ENCODE measurements around the gene TRMT6.

GRCh38 chr20:5933802-5934436, 16.4 kb downstream of the TRMT6 start:
- TF ChIP-seq, protein P1, sequence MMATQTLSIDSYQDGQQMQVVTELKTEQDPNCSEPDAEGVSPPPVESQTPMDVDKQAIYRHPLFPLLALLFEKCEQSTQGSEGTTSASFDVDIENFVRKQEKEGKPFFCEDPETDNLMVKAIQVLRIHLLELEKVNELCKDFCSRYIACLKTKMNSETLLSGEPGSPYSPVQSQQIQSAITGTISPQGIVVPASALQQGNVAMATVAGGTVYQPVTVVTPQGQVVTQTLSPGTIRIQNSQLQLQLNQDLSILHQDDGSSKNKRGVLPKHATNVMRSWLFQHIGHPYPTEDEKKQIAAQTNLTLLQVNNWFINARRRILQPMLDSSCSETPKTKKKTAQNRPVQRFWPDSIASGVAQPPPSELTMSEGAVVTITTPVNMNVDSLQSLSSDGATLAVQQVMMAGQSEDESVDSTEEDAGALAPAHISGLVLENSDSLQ (IDR thresholded peaks at IDR 0.05), result peak; percentile 51; the same call in 1 of the 2 replicates
- TF ChIP-seq PML (IDR thresholded peaks at IDR 0.05; ENCODE audit: low read length), result no peak

All from GM12878 (cell line).